ENCODE measurements around the gene MUC5B.

- TF ChIP-seq, protein P1, sequence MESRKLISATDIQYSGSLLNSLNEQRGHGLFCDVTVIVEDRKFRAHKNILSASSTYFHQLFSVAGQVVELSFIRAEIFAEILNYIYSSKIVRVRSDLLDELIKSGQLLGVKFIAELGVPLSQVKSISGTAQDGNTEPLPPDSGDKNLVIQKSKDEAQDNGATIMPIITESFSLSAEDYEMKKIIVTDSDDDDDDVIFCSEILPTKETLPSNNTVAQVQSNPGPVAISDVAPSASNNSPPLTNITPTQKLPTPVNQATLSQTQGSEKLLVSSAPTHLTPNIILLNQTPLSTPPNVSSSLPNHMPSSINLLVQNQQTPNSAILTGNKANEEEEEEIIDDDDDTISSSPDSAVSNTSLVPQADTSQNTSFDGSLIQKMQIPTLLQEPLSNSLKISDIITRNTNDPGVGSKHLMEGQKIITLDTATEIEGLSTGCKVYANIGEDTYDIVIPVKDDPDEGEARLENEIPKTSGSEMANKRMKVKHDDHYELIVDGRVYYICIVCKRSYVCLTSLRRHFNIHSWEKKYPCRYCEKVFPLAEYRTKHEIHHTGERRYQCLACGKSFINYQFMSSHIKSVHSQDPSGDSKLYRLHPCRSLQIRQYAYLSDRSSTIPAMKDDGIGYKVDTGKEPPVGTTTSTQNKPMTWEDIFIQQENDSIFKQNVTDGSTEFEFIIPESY (IDR thresholded peaks at IDR 0.05) = no peak
- TF ChIP-seq, protein P2, sequence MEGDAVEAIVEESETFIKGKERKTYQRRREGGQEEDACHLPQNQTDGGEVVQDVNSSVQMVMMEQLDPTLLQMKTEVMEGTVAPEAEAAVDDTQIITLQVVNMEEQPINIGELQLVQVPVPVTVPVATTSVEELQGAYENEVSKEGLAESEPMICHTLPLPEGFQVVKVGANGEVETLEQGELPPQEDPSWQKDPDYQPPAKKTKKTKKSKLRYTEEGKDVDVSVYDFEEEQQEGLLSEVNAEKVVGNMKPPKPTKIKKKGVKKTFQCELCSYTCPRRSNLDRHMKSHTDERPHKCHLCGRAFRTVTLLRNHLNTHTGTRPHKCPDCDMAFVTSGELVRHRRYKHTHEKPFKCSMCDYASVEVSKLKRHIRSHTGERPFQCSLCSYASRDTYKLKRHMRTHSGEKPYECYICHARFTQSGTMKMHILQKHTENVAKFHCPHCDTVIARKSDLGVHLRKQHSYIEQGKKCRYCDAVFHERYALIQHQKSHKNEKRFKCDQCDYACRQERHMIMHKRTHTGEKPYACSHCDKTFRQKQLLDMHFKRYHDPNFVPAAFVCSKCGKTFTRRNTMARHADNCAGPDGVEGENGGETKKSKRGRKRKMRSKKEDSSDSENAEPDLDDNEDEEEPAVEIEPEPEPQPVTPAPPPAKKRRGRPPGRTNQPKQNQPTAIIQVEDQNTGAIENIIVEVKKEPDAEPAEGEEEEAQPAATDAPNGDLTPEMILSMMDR (IDR thresholded peaks at IDR 0.05; ENCODE audit: low read depth, low read length, missing input control) = no peak
- TF ChIP-seq MAX (IDR thresholded peaks at IDR 0.05) (no peak), HNF4G (IDR thresholded peaks at IDR 0.05) (no peak), EGR1 (IDR thresholded peaks at IDR 0.05; ENCODE audit: low read depth in 2 of 2) (no peak), FOXA1 (IDR thresholded peaks at IDR 0.05) (no peak)
Measured at GRCh38 chr11:1219834-1220815, 2.7 kb upstream of the MUC5B start.

Data from liver (tissue), 3 donors.